Activated naive CD4-positive, alpha-beta T cell treated with anti-CD3 and anti-CD28 coated beads, Interleukin-2, amount 10 ng/mL, durations not matched to agents 7 days and 5 days (primary cell): ENCODE data around the gene GPRIN1.
A peak's percentile ranks its signal among the peaks of the same experiment; 100 is the strongest.

ENCODE experiments used
- CTCF ChIA-PET: fragments of 350-600 bp; sonication (Branson Sonifier 250); formaldehyde crosslinking; loops from one replicate; lab custom pipeline; 2021; ENCODE audit warnings: antibody characterized with exemption; lab: Charles Lee
- DNase-seq: peaks from one replicate; pipeline ENCODE4 v3.0.0-alpha.2; 2020
- H3K27ac Mint-ChIP-seq: one replicate; pipeline ENCODE4 v1.8.0; 2021; ENCODE audit warnings: mild to moderate bottlenecking, moderate library complexity, mixed read lengths
- H3K27me3 Mint-ChIP-seq: one replicate; pipeline ENCODE4 v1.8.0; 2021; ENCODE audit warnings: mild to moderate bottlenecking, mixed read lengths
- H3K36me3 Mint-ChIP-seq: one replicate; pipeline ENCODE4 v1.8.0; 2021; ENCODE audit warnings: mixed read lengths
- H3K4me1 Mint-ChIP-seq: one replicate; pipeline ENCODE4 v1.8.0; 2021; ENCODE audit warnings: mixed read lengths
- H3K4me3 Mint-ChIP-seq: one replicate; pipeline ENCODE4 v1.8.0; 2021; ENCODE audit warnings: mild to moderate bottlenecking, moderate library complexity, mixed read lengths
- H3K9me3 Mint-ChIP-seq: one replicate; pipeline ENCODE4 v1.8.0; 2021; ENCODE audit warnings: mixed read lengths

GPRIN1 gene

GRCh38 chr5:176574297-176574591 is 35.7 kb downstream of the GPRIN1 start:
- Mint-ChIP-seq H3K27me3 (peaks cover 34% of the 10 kb centered on the region), H3K27ac (no peak overlapping the region), H3K36me3 (no peaks in the 10 kb centered on the region), H3K4me3 (no peak overlapping the region), H3K9me3 (no peaks in the 10 kb centered on the region), H3K4me1 (peaks cover 7% of the 10 kb centered on the region)
- no peak for DNase-seq
- CTCF ChIA-PET, result interaction anchor here (0.9 to 2.8 kb wide), 11 partner anchors 9 to 498 kb away, joined by 3 to 12 read pairs (median 6); partner anchors contain the start of gene CLTB

GRCh38 chr5:176573564-176574296 is 36.2 kb downstream of the GPRIN1 start:
- Mint-ChIP-seq H3K9me3 (no peaks in the 10 kb centered on the region), H3K27ac (no peak overlapping the region), H3K4me3 (no peak overlapping the region), H3K27me3 (peaks cover 34% of the 10 kb centered on the region), H3K4me1 (peaks cover 7% of the 10 kb centered on the region), H3K36me3 (no peaks in the 10 kb centered on the region)
- CTCF ChIA-PET, result interaction anchor here (0.8 to 2.8 kb wide), 16 partner anchors 10 to 844 kb away, joined by 3 to 12 read pairs (median 4); partner anchors contain the start of gene CLTB
- peak; percentile 83 for DNase-seq

GRCh38 chr5:176570044-176570443 is 39.9 kb downstream of the GPRIN1 start:
- H3K4me1 Mint-ChIP-seq, result peaks cover 7% of the 10 kb centered on the region
- no peaks in the 10 kb centered on the region for H3K9me3 Mint-ChIP-seq
- H3K27ac Mint-ChIP-seq, result no peak overlapping the region
- DNase-seq, result no peak
- H3K36me3 Mint-ChIP-seq, result no peaks in the 10 kb centered on the region
- H3K4me3 Mint-ChIP-seq, result no peak overlapping the region
- CTCF ChIA-PET, result interaction anchor here (0.7 to 1.9 kb wide), 9 partner anchors 10 to 840 kb away, joined by 3 to 14 read pairs (median 4); partner anchors contain the start of gene CLTB
- H3K27me3 Mint-ChIP-seq, result peaks cover 43% of the 10 kb centered on the region

GRCh38 chr5:176568657-176569056 is 41.3 kb downstream of the GPRIN1 start:
- CTCF ChIA-PET, result interaction anchor here (1.2 kb wide), 1 partner anchor 17 kb away, joined by 3 read pairs; no protein-coding TSS in a partner anchor
- Mint-ChIP-seq H3K27me3 (peaks cover 42% of the 10 kb centered on the region), H3K4me1 (no peaks in the 10 kb centered on the region), H3K9me3 (no peaks in the 10 kb centered on the region), H3K4me3 (no peak overlapping the region), H3K27ac (no peak overlapping the region), H3K36me3 (no peaks in the 10 kb centered on the region)
- DNase-seq, result no peak

GRCh38 chr5:176565760-176566288 is 44.1 kb downstream of the GPRIN1 start:
- DNase-seq, result no peak
- CTCF ChIA-PET, result no interaction called here
- no peak overlapping the region for H3K27ac Mint-ChIP-seq
- H3K36me3 Mint-ChIP-seq, result no peaks in the 10 kb centered on the region
- H3K9me3 Mint-ChIP-seq, result no peaks in the 10 kb centered on the region
- peaks cover 36% of the 10 kb centered on the region for H3K27me3 Mint-ChIP-seq
- no peak overlapping the region for H3K4me3 Mint-ChIP-seq
- H3K4me1 Mint-ChIP-seq, result peaks cover 8% of the 10 kb centered on the region

- no peak for DNase-seq
These were observed 46.0 kb downstream of the GPRIN1 start for GRCh38 chr5:176564002-176564401.

GRCh38 chr5:176562189-176562588 is 47.8 kb downstream of the GPRIN1 start:
- Mint-ChIP-seq H3K27me3 (peaks cover 30% of the 10 kb centered on the region), H3K9me3 (peaks cover 2% of the 10 kb centered on the region), H3K4me1 (peaks cover 23% of the 10 kb centered on the region), H3K27ac (no peak overlapping the region), H3K36me3 (peaks cover 1% of the 10 kb centered on the region), H3K4me3 (no peak overlapping the region)
- CTCF ChIA-PET, result interaction anchor here (1.2 to 2.1 kb wide), 3 partner anchors 9 to 18 kb away, joined by 3 to 6 read pairs (median 3); no protein-coding TSS in a partner anchor
- DNase-seq, result no peak

More at GRCh38 chr5:176564002-176564401, 46.0 kb downstream of the GPRIN1 start:
- peaks cover 1% of the 10 kb centered on the region for H3K36me3 Mint-ChIP-seq
- peaks cover 35% of the 10 kb centered on the region for H3K27me3 Mint-ChIP-seq
- H3K4me3 Mint-ChIP-seq, result no peak overlapping the region
- CTCF ChIA-PET, result interaction anchor here (2.1 kb wide), 1 partner anchor 10 kb away, joined by 6 read pairs; no protein-coding TSS in a partner anchor
- H3K4me1 Mint-ChIP-seq, result peaks cover 23% of the 10 kb centered on the region
- H3K9me3 Mint-ChIP-seq, result peaks cover 2% of the 10 kb centered on the region
- no peak overlapping the region for H3K27ac Mint-ChIP-seq

GRCh38 chr5:176561259-176561658 is 48.7 kb downstream of the GPRIN1 start:
- no peak overlapping the region for H3K4me3 Mint-ChIP-seq
- CTCF ChIA-PET, result no interaction called here
- no peak overlapping the region for H3K27ac Mint-ChIP-seq
- peaks cover 31% of the 10 kb centered on the region for H3K4me1 Mint-ChIP-seq
- DNase-seq, result no peak
- peaks cover 23% of the 10 kb centered on the region for H3K27me3 Mint-ChIP-seq
- H3K36me3 Mint-ChIP-seq, result peaks cover 1% of the 10 kb centered on the region
- peaks cover 2% of the 10 kb centered on the region for H3K9me3 Mint-ChIP-seq

- no peak overlapping the region for H3K4me3 Mint-ChIP-seq
- CTCF ChIA-PET, result no interaction called here
- H3K27ac Mint-ChIP-seq, result no peak overlapping the region
- H3K27me3 Mint-ChIP-seq, result peaks cover 23% of the 10 kb centered on the region
- H3K4me1 Mint-ChIP-seq, result peaks cover 40% of the 10 kb centered on the region
- peaks cover 2% of the 10 kb centered on the region for H3K9me3 Mint-ChIP-seq
- peaks cover 1% of the 10 kb centered on the region for H3K36me3 Mint-ChIP-seq
- peak; percentile 53 for DNase-seq
These were observed 49.6 kb downstream of the GPRIN1 start for GRCh38 chr5:176560364-176560763.

- Mint-ChIP-seq H3K9me3 (peaks cover 2% of the 10 kb centered on the region), H3K27ac (no peak overlapping the region), H3K36me3 (peaks cover 1% of the 10 kb centered on the region), H3K27me3 (peaks cover 23% of the 10 kb centered on the region), H3K4me3 (no peak overlapping the region), H3K4me1 (peaks cover 46% of the 10 kb centered on the region)
- peak; percentile 56 for DNase-seq
- CTCF ChIA-PET, result no interaction called here
These were observed 50.3 kb downstream of the GPRIN1 start for GRCh38 chr5:176559683-176560082.

GRCh38 chr5:176557846-176558245 is 52.1 kb downstream of the GPRIN1 start:
- Mint-ChIP-seq H3K9me3 (peaks cover 2% of the 10 kb centered on the region), H3K36me3 (peaks cover 1% of the 10 kb centered on the region), H3K4me3 (no peak overlapping the region), H3K27ac (no peak overlapping the region), H3K4me1 (peaks cover 62% of the 10 kb centered on the region), H3K27me3 (peaks cover 20% of the 10 kb centered on the region)
- DNase-seq, result no peak
- CTCF ChIA-PET, result interaction anchor here (0.6 to 1.6 kb wide), 3 partner anchors 12 to 141 kb away, joined by 3 to 5 read pairs (median 3); no protein-coding TSS in a partner anchor

- peak overlapping the region; percentile 62 for H3K27ac Mint-ChIP-seq
- H3K27me3 Mint-ChIP-seq, result peaks cover 6% of the 10 kb centered on the region
- no peak overlapping the region for H3K4me3 Mint-ChIP-seq
- H3K4me1 Mint-ChIP-seq, result peaks cover 51% of the 10 kb centered on the region
- CTCF ChIA-PET, result interaction anchor here (1.4 kb wide), 1 partner anchor 19 kb away, joined by 3 read pairs; no protein-coding TSS in a partner anchor
- no peaks in the 10 kb centered on the region for H3K36me3 Mint-ChIP-seq
- DNase-seq, result no peak
- no peaks in the 10 kb centered on the region for H3K9me3 Mint-ChIP-seq
These were observed 56.5 kb downstream of the GPRIN1 start for GRCh38 chr5:176553260-176554085.

- peaks cover 6% of the 10 kb centered on the region for H3K27me3 Mint-ChIP-seq
These were observed 57.6 kb downstream of the GPRIN1 start for GRCh38 chr5:176552332-176552869.

More at GRCh38 chr5:176552332-176552869, 57.6 kb downstream of the GPRIN1 start:
- Mint-ChIP-seq H3K4me3 (no peak overlapping the region), H3K9me3 (no peaks in the 10 kb centered on the region), H3K36me3 (no peaks in the 10 kb centered on the region), H3K27ac (no peak overlapping the region), H3K4me1 (peaks cover 54% of the 10 kb centered on the region)
- CTCF ChIA-PET, result interaction anchor here (1.0 kb wide), 1 partner anchor 21 kb away, joined by 3 read pairs; no protein-coding TSS in a partner anchor
- DNase-seq, result no peak
